ENCODE data around the gene TH.

Gene TH

DNA sequence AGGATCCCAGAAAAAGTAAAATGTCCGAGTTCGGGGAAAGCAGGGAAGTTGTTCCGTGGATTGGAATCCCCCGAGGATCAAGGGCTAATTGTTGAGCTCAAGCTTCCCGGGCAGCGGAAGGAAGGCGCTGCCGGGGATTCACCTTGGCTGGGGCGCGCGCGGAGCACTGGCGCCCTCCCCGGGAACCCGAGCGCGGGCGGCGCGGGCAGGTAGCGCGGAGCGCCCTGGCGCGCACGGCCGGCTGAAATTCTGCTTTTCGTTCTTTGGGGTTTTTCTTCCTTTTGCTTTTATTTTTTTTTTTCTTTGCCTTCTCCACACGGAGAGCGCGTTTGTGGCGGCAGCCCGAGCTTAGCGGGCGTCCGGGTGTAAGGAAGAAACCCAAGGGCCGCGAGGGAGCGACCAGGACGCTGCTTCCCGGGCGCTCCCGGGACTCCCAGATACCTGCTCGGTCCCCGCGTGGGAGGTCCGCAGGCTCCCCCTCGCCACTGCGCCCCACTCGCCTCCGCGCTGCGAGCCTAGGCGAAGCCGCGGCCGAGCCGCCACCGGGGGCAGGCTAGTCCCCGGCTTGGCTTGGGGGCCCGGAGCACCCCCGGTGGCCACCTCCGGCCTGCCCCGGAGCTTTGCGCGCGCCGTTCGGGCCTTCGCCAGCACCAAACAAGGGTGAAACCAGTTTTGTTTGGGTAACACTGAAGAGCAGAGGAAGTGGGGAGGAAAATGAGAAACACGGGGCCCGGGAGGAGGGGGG, 27.6 kb downstream of the TH start:
- H3K4me1 ChIP-seq (ENCODE audit: insufficient read depth, low read length, severe bottlenecking), result no peaks in the 10 kb centered on the region

DNA sequence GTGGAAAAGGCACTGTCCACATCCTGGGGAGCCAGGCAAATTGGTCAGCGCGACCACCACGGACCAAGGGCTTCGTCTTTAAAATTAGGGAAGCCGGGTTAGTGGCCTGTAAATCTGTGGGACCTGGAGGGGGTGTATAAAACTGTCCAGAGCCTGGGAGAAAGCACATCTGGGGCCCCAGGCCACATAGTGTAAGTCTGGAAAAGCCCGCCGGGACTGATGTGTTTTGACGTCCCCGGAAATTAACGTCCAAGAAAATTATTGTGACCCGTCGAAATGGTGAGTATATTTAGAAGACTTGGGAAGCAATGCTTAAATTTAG, 28.2 kb downstream of the TH start:
- no peaks in the 10 kb centered on the region for H3K9me3 ChIP-seq (ENCODE audit: low read length)
- no peaks in the 10 kb centered on the region for H3K4me1 ChIP-seq (ENCODE audit: insufficient read depth, low read length, severe bottlenecking)
- no peak overlapping the region for H3K27ac ChIP-seq (ENCODE audit: low read depth, low read length, poor library complexity, severe bottlenecking)
- no peak overlapping the region for H3K4me2 ChIP-seq (ENCODE audit: low read length)
- no peak overlapping the region for H3K9ac ChIP-seq (ENCODE audit: low read length)
- no peaks in the 10 kb centered on the region for H3K9me2 ChIP-seq (ENCODE audit: low read depth, low read length)
- no peaks in the 10 kb centered on the region for H3F3A ChIP-seq (ENCODE audit: insufficient read depth, low read length)
- H3K27me3 ChIP-seq (ENCODE audit: insufficient read depth, low read length), result peaks cover 3% of the 10 kb centered on the region; the same call in 1 of the 2 replicates
- H3K79me2 ChIP-seq (ENCODE audit: insufficient read depth, low read length), result no peaks in the 10 kb centered on the region
- H4K20me1 ChIP-seq (ENCODE audit: insufficient read depth, low read length), result no peaks in the 10 kb centered on the region
- no peaks in the 10 kb centered on the region for H3K36me3 ChIP-seq (ENCODE audit: insufficient read depth, low read length)
- no peak overlapping the region for H2AFZ ChIP-seq (ENCODE audit: low read length)
- no peak for TF ChIP-seq EZH2 (IDR thresholded peaks at IDR 0.05; ENCODE audit: borderline replicate concordance, low read length)
- TF ChIP-seq, protein P1, sequence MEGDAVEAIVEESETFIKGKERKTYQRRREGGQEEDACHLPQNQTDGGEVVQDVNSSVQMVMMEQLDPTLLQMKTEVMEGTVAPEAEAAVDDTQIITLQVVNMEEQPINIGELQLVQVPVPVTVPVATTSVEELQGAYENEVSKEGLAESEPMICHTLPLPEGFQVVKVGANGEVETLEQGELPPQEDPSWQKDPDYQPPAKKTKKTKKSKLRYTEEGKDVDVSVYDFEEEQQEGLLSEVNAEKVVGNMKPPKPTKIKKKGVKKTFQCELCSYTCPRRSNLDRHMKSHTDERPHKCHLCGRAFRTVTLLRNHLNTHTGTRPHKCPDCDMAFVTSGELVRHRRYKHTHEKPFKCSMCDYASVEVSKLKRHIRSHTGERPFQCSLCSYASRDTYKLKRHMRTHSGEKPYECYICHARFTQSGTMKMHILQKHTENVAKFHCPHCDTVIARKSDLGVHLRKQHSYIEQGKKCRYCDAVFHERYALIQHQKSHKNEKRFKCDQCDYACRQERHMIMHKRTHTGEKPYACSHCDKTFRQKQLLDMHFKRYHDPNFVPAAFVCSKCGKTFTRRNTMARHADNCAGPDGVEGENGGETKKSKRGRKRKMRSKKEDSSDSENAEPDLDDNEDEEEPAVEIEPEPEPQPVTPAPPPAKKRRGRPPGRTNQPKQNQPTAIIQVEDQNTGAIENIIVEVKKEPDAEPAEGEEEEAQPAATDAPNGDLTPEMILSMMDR (IDR thresholded peaks at IDR 0.05; ENCODE audit: low read length), result no peak
- no peak overlapping the region for H3K4me3 ChIP-seq (ENCODE audit: low read depth, low read length, poor library complexity, severe bottlenecking)

More for the DNA sequence above, 27.6 kb downstream of the TH start:
- H3K36me3 ChIP-seq (ENCODE audit: insufficient read depth, low read length), result no peaks in the 10 kb centered on the region
- no peak overlapping the region for H3K9ac ChIP-seq (ENCODE audit: low read length)
- no peaks in the 10 kb centered on the region for H3K9me2 ChIP-seq (ENCODE audit: low read depth, low read length)
- no peak overlapping the region for H3K27ac ChIP-seq (ENCODE audit: low read depth, low read length, poor library complexity, severe bottlenecking)
- H4K20me1 ChIP-seq (ENCODE audit: insufficient read depth, low read length), result no peaks in the 10 kb centered on the region
- no peaks in the 10 kb centered on the region for H3F3A ChIP-seq (ENCODE audit: insufficient read depth, low read length)
- H3K4me3 ChIP-seq (ENCODE audit: low read depth, low read length, poor library complexity, severe bottlenecking), result no peak overlapping the region
- no peaks in the 10 kb centered on the region for H3K9me3 ChIP-seq (ENCODE audit: low read length)
- no peak overlapping the region for H2AFZ ChIP-seq (ENCODE audit: low read length)
- no peak overlapping the region for H3K4me2 ChIP-seq (ENCODE audit: low read length)
- TF ChIP-seq, protein P1 (IDR thresholded peaks at IDR 0.05; ENCODE audit: low read length), result no peak
- no peak for TF ChIP-seq EZH2 (IDR thresholded peaks at IDR 0.05; ENCODE audit: borderline replicate concordance, low read length)
- peaks cover 3% of the 10 kb centered on the region; the same call in 1 of the 2 replicates for H3K27me3 ChIP-seq (ENCODE audit: insufficient read depth, low read length)
- H3K79me2 ChIP-seq (ENCODE audit: insufficient read depth, low read length), result no peaks in the 10 kb centered on the region

DNA sequence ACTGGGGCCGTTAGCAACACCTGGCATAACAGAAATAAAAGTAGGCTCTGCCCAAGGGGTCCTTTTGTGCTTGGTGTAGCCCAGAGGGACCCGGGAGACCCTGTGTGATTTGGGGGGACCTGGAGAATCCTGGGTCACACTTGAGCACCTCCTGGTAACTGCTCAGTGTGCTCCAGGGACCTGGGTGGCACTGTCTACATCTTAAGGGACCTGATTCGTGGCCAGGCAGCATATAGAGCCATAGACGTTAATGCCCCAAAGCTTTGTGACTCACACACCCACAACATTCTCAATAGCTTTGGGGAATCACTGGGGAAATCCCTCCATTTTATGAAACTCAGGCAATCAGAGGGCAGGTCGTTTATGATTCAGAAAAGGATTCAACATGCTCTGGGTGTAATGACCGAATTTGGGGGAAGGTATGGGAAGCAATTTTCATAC, 28.8 kb downstream of the TH start:
- H4K20me1 ChIP-seq (ENCODE audit: insufficient read depth, low read length), result no peaks in the 10 kb centered on the region
- H3K4me1 ChIP-seq (ENCODE audit: insufficient read depth, low read length, severe bottlenecking), result no peaks in the 10 kb centered on the region
- no peaks in the 10 kb centered on the region for H3K36me3 ChIP-seq (ENCODE audit: insufficient read depth, low read length)
- no peak overlapping the region for H2AFZ ChIP-seq (ENCODE audit: low read length)
- no peaks in the 10 kb centered on the region for H3K79me2 ChIP-seq (ENCODE audit: insufficient read depth, low read length)
- H3K9me3 ChIP-seq (ENCODE audit: low read length), result no peaks in the 10 kb centered on the region
- no peaks in the 10 kb centered on the region for H3K9me2 ChIP-seq (ENCODE audit: low read depth, low read length)
- H3K27me3 ChIP-seq (ENCODE audit: insufficient read depth, low read length), result peaks cover under 1% of the 10 kb centered on the region; the same call in 1 of the 2 replicates
- H3K4me2 ChIP-seq (ENCODE audit: low read length), result no peak overlapping the region
- no peak overlapping the region for H3K27ac ChIP-seq (ENCODE audit: low read depth, low read length, poor library complexity, severe bottlenecking)
- TF ChIP-seq EZH2 (IDR thresholded peaks at IDR 0.05; ENCODE audit: borderline replicate concordance, low read length), result no peak
- TF ChIP-seq, protein P1 (IDR thresholded peaks at IDR 0.05; ENCODE audit: low read length), result no peak
- H3F3A ChIP-seq (ENCODE audit: insufficient read depth, low read length), result no peaks in the 10 kb centered on the region
- no peak overlapping the region for H3K9ac ChIP-seq (ENCODE audit: low read length)
- no peak overlapping the region for H3K4me3 ChIP-seq (ENCODE audit: low read depth, low read length, poor library complexity, severe bottlenecking)
